Glutamatergic neuron (in vitro differentiated cells): ENCODE data around the gene SKOR2. TPM values are rescaled to one million over a fixed set of nuclear protein-coding genes. Genes with fewer than 3 reads are reported as not detected.
"Not testable (repeated sequence)": the region's sequence is repeated elsewhere in the genome, so short reads cannot be mapped to it uniquely, and the experiment has no call there.

ENCODE experiments used
- DNase-seq: peaks from one replicate; pipeline ENCODE4 v3.0.0; 2022
- H3K27ac Mint-ChIP-seq: one replicate; pipeline ENCODE4 v1.8.0; 2020; ENCODE audit warnings: mild to moderate bottlenecking, mixed read lengths, inconsistent platforms; ENCODE audit not compliant: unreplicated experiment
- H3K27me3 Mint-ChIP-seq: one replicate; pipeline ENCODE4 v1.8.0; 2020; ENCODE audit warnings: mild to moderate bottlenecking, moderate library complexity, mixed read lengths, inconsistent platforms; ENCODE audit not compliant: unreplicated experiment
- H3K36me3 Mint-ChIP-seq: one replicate; pipeline ENCODE4 v1.8.0; 2020; ENCODE audit warnings: mild to moderate bottlenecking, mixed read lengths, inconsistent platforms; ENCODE audit not compliant: unreplicated experiment
- H3K4me1 Mint-ChIP-seq: one replicate; pipeline ENCODE4 v1.8.0; 2020; ENCODE audit warnings: mild to moderate bottlenecking, low read depth, mixed read lengths, inconsistent platforms; ENCODE audit not compliant: unreplicated experiment
- H3K4me3 Mint-ChIP-seq: one replicate; pipeline ENCODE4 v1.8.0; 2020; ENCODE audit warnings: mild to moderate bottlenecking, mixed read lengths, inconsistent platforms; ENCODE audit not compliant: unreplicated experiment
- H3K9me3 Mint-ChIP-seq: one replicate; pipeline ENCODE4 v1.8.0; 2020; ENCODE audit warnings: mild to moderate bottlenecking, moderate library complexity, mixed read lengths, inconsistent platforms; ENCODE audit not compliant: unreplicated experiment
- CTCF ChIP-seq: fragments of 200-600 bp; sonication (generic); IDR thresholded peaks from one replicate; pipeline ENCODE4 v1.5.0; 2021; ENCODE audit not compliant: partially characterized antibody, unreplicated experiment
- total RNA-seq: library from RNA; stranded (reverse); fragmentation: NEBNext Ultra II Directional; extraction: Animal tissue kit (Norgen Biotek cat#: 25700); gene quantifications from one replicate; pipeline ENCODE4 v1.2.1, GENCODE V29; 2021; ENCODE audit not compliant: unreplicated experiment

Gene SKOR2
- total RNA-seq, 1 donor from 2014 or later, result 6.7 TPM

- Mint-ChIP-seq H3K4me1 (no peaks in the 10 kb centered on the region), H3K4me3 (no peak overlapping the region), H3K36me3 (no peaks in the 10 kb centered on the region), H3K27me3 (no peaks in the 10 kb centered on the region), H3K27ac (no peak overlapping the region), H3K9me3 (no peaks in the 10 kb centered on the region)
- no peak for TF ChIP-seq CTCF
- DNase-seq, result no peak
These were observed 47.6 kb downstream of the SKOR2 start for GRCh38 chr18:47203626-47204464.

DNA sequence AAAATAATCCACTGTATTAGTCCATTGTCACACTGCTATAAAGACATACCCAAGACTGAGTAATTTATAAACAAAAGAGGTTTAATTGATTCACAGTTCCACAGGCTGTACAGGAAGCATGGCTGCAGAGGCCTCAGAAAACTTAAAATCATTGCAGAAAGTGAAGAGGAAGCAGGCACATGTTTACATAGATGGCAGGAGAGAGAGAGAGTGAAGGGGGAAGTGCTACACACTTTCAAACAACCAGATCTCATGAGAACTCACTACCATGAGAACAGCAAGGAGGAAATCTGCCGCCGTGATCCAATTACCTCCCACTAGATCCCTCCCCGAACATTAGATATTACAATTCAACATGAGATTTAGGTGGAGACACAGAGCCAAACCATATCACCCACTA is 55.5 kb downstream of the SKOR2 start:
- not testable (repeated sequence) for H3K9me3 Mint-ChIP-seq, DNase-seq, H3K4me1 Mint-ChIP-seq, H3K4me3 Mint-ChIP-seq, H3K36me3 Mint-ChIP-seq, H3K27me3 Mint-ChIP-seq, H3K27ac Mint-ChIP-seq

DNA sequence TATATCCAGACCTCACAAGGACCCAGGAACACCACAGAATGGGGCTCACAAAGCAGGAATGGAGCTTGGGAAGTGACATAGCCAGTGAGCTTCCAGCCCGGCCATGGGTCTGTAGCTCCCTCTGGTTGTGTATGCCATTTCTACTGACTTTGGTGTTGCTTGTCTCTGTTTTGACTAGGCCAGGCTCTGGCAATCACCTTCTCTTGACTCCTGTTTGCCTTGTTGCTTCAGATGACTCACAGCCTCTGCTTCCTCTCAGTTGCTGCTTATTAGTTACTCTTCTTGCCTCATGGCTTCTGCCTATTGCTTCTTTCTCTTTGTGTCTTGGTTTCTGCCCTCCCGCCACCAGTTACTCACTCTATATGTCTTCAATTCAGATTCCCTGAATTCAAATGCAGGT is 59.5 kb downstream of the SKOR2 start:
- TF ChIP-seq CTCF, result no peak
- no peak for DNase-seq
- H3K36me3 Mint-ChIP-seq, result no peaks in the 10 kb centered on the region
- no peaks in the 10 kb centered on the region for H3K4me1 Mint-ChIP-seq
- no peaks in the 10 kb centered on the region for H3K27me3 Mint-ChIP-seq
- H3K27ac Mint-ChIP-seq, result no peak overlapping the region
- no peak overlapping the region for H3K4me3 Mint-ChIP-seq
- peaks cover 2% of the 10 kb centered on the region for H3K9me3 Mint-ChIP-seq

GRCh38 chr18:47187721-47188120 is 63.7 kb downstream of the SKOR2 start:
- H3K9me3 Mint-ChIP-seq, result peaks cover 2% of the 10 kb centered on the region
- H3K27me3 Mint-ChIP-seq, result no peaks in the 10 kb centered on the region
- no peaks in the 10 kb centered on the region for H3K4me1 Mint-ChIP-seq
- H3K27ac Mint-ChIP-seq, result no peak overlapping the region
- no peak for TF ChIP-seq CTCF
- DNase-seq, result no peak
- no peaks in the 10 kb centered on the region for H3K36me3 Mint-ChIP-seq
- no peak overlapping the region for H3K4me3 Mint-ChIP-seq

GRCh38 chr18:47184419-47185050 is 66.9 kb downstream of the SKOR2 start:
- no peak for TF ChIP-seq CTCF
- Mint-ChIP-seq H3K4me1 (no peaks in the 10 kb centered on the region), H3K36me3 (no peaks in the 10 kb centered on the region), H3K27ac (no peak overlapping the region), H3K9me3 (peaks cover 4% of the 10 kb centered on the region), H3K27me3 (no peaks in the 10 kb centered on the region), H3K4me3 (no peak overlapping the region)
- DNase-seq, result no peak

DNA sequence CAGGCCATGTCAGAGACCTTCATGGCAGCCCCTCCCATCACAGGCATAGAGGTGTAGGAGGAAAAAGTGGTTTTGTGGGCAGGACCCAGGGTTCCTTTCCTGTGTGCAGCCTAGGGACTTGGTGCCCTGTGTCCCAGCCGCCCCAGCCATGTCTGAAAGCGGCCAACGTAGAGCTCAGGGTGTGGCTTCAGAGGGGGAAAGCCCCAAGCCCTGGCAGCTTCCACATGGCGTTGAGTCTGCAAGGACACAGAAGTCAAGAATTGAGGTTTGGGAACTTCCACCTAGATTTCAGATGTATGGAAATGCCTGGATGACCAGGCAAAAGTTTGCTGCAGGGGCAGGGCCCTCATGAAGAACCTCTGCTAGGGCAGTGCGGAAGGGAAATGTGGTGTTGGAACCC is 69.3 kb downstream of the SKOR2 start:
- H3K27ac Mint-ChIP-seq, H3K4me3 Mint-ChIP-seq, H3K4me1 Mint-ChIP-seq, H3K36me3 Mint-ChIP-seq, DNase-seq, H3K27me3 Mint-ChIP-seq, H3K9me3 Mint-ChIP-seq: not testable (repeated sequence)
